HepG2 (cell line): ENCODE results near the gene ATP2B2. TPM values are rescaled to one million over a fixed set of nuclear protein-coding genes. Genes with fewer than 3 reads are reported as not detected.

Source experiments
- DNMT3B ChIP-seq: conservative IDR thresholded peaks from 2 replicates; pipeline ENCODE4 v1.6.1; 2016; ENCODE audit warnings: missing biosample characterization, control low read depth
- HHEX ChIP-seq: IDR thresholded peaks from 2 replicates; pipeline ENCODE4 v1.6.1; 2016; ENCODE audit warnings: control low read depth
- HMGA1 ChIP-seq: sonication (generic); formaldehyde crosslinking; conservative IDR thresholded peaks from 2 replicates; pipeline ENCODE4 v1.4.0; 2020; ENCODE audit warnings: missing genetic modification reagents
- KDM1A ChIP-seq: IDR thresholded peaks from 2 replicates; pipeline ENCODE4 v1.6.1; 2016; ENCODE audit warnings: missing compliant biosample characterization
- KDM2A ChIP-seq: sonication (generic); formaldehyde crosslinking; IDR thresholded peaks from 2 replicates; pipeline ENCODE4 v1.4.0; 2020; ENCODE audit warnings: low read depth, missing genetic modification reagents, borderline replicate concordance
- KLF11 ChIP-seq: IDR thresholded peaks from 2 replicates; pipeline ENCODE4 v1.6.1; 2016; ENCODE audit warnings: missing compliant biosample characterization
- MIER2 ChIP-seq: IDR thresholded peaks from 2 replicates; pipeline ENCODE4 v1.6.1; 2016; ENCODE audit warnings: missing biosample characterization, missing genetic modification reagents
- PRMT3 ChIP-seq: sonication (generic); formaldehyde crosslinking; IDR thresholded peaks from 2 replicates; pipeline ENCODE4 v1.8.1; 2022; ENCODE audit warnings: low read depth, mild to moderate bottlenecking, moderate library complexity, missing genetic modification reagents, borderline replicate concordance
- RAD51 ChIP-seq: fragments of 450-650 bp; IDR thresholded peaks from 2 replicates; pipeline ENCODE4 v1.6.1; 2016; ENCODE audit warnings: borderline replicate concordance
- SAFB2 ChIP-seq: sonication (generic); formaldehyde crosslinking; IDR thresholded peaks from 2 replicates; pipeline ENCODE4 v1.5.1; 2020; ENCODE audit warnings: missing genetic modification reagents, low read depth, mild to moderate bottlenecking, borderline replicate concordance
- SMYD3 ChIP-seq: sonication (generic); formaldehyde crosslinking; IDR thresholded peaks from 2 replicates; pipeline ENCODE4 v1.8.1; 2023; ENCODE audit warnings: mild to moderate bottlenecking, missing genetic modification reagents
- SP2 ChIP-seq: sonication (generic); formaldehyde crosslinking; IDR thresholded peaks from 2 replicates; pipeline ENCODE4 v1.5.1; 2020; ENCODE audit warnings: mild to moderate bottlenecking, missing genetic modification reagents
- TAF15 ChIP-seq: fragments of 200-400 bp; formaldehyde crosslinking; IDR thresholded peaks from one replicate; pipeline ENCODE4 v1.6.1; 2018; ENCODE audit warnings: mild to moderate bottlenecking, low read depth, low read length; ENCODE audit not compliant: poor library complexity, severe bottlenecking
- ZFP36L1 ChIP-seq: sonication (generic); formaldehyde crosslinking; IDR thresholded peaks from 2 replicates; pipeline ENCODE4 v1.8.0; 2022; ENCODE audit warnings: mild to moderate bottlenecking, missing genetic modification reagents, moderate library complexity
- ZFP90 ChIP-seq: sonication (generic); formaldehyde crosslinking; IDR thresholded peaks from 2 replicates; pipeline ENCODE4 v1.8.0; 2022; ENCODE audit warnings: missing genetic modification reagents, mild to moderate bottlenecking, inconsistent platforms, borderline replicate concordance
- ZNF101 ChIP-seq: sonication (generic); formaldehyde crosslinking; IDR thresholded peaks from 2 replicates; pipeline ENCODE4 v1.4.0; 2020; ENCODE audit warnings: mild to moderate bottlenecking, low read depth, missing genetic modification reagents, borderline replicate concordance
- ZNF160 ChIP-seq: sonication (generic); formaldehyde crosslinking; IDR thresholded peaks from 2 replicates; pipeline ENCODE4 v1.8.0; 2022; ENCODE audit warnings: mild to moderate bottlenecking, inconsistent platforms, missing genetic modification reagents
- ZNF20 ChIP-seq: sonication (generic); formaldehyde crosslinking; IDR thresholded peaks from 2 replicates; pipeline ENCODE4 v1.4.0; 2020; ENCODE audit warnings: mild to moderate bottlenecking, moderate library complexity, missing genetic modification reagents
- polyA plus RNA-seq, 8 experiments: library from polyadenylated mRNA; depleted of rRNA in 3 of 8; stranded (reverse) in 7 of 8; unstranded in 1 of 8; fragments of >200 nt; fragmentation: Illumina TruSeq in 4 of 8; extraction: Trizol in 4 of 8; gene quantifications; 2 replicates each; pipeline versions ENCODE4 v1.2.1 to v1.2.3, GENCODE V29; 2011 to 2016; ENCODE audit warnings: low read depth in 4 of 8, missing spikeins in 1 of 8, mixed read lengths in 1 of 8; ENCODE audit not compliant: insufficient read depth in 1 of 8
- total RNA-seq, 5 experiments: library from RNA; depleted of rRNA; stranded (reverse); fragments of >200 nt; fragmentation: Illumina TruSeq; extraction: Trizol; gene quantifications; 2 replicates each; pipeline ENCODE4 v1.2.3, GENCODE V29; 2016; ENCODE audit warnings: low read depth in 1 of 5
- TF ChIP-seq, protein P1 (sequence below): sonication (generic); formaldehyde crosslinking; IDR thresholded peaks from 2 replicates; pipeline ENCODE4 v1.5.0; 2020; ENCODE audit warnings: missing genetic modification reagents
- TF ChIP-seq, protein P2 (sequence below): sonication (generic); formaldehyde crosslinking; IDR thresholded peaks from 2 replicates; pipeline ENCODE4 v1.8.0; 2022; ENCODE audit warnings: mild to moderate bottlenecking, missing genetic modification reagents, moderate library complexity
- TF ChIP-seq, protein P3 (sequence below): sonication (generic); formaldehyde crosslinking; IDR thresholded peaks from 2 replicates; pipeline ENCODE4 v1.5.1; 2020; ENCODE audit warnings: mild to moderate bottlenecking, missing genetic modification reagents, moderate library complexity
- TF ChIP-seq, protein P4 (sequence below): sonication (generic); formaldehyde crosslinking; IDR thresholded peaks from 2 replicates; pipeline ENCODE4 v1.4.0; 2020; ENCODE audit warnings: missing genetic modification reagents
- TF ChIP-seq, protein P5 (sequence below): IDR thresholded peaks from 2 replicates; pipeline ENCODE4 v1.6.1; 2012; ENCODE audit warnings: low read depth, low read length, improper control_type of control experiment

ATP2B2 gene
- total and polyA plus RNA-seq, 2 of the 13 experiments (the other 11 are each of a cell fraction or from before 2014, with no cell fraction given) = 1.5 to 2.3 TPM

DNA sequence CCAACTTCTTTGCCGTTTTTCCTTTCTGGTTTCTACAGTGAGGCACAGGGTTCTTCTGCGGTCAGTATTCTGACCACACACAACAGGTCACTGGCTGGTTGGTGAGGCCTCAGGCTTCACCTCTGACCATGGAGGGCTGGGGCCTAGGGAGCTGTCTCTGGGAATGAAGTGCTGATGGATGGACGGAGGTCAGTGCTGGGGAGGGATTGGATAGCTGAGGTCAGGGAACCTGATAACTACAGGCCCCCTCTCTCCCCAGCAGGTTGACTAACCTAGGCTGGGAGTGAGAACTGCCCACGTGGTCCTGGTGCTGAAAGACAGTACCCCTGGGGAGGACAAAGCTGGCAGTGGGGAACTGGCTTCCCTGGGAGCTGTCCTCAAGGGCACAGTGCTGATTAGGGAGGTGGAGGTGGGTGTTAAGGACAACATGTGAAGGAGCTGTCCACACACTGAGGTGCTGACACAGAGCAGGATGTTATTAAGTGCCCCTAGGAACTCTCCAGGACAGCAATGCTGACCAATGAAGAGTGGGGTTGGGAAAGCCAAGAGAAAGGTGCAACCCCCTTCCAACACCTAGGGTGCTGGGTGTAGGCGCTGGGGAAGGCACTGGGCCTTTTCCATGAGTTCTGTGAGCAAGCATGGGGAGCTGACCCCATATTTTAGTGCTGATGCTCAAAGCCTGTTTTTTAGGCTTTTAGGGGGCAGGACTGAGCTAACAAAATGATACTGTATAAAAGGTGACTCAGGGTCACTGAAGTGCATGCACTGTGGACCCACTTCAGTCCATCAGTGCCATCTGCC is 45.2 kb downstream of the ATP2B2 start (continued):
- TF ChIP-seq, protein P1, sequence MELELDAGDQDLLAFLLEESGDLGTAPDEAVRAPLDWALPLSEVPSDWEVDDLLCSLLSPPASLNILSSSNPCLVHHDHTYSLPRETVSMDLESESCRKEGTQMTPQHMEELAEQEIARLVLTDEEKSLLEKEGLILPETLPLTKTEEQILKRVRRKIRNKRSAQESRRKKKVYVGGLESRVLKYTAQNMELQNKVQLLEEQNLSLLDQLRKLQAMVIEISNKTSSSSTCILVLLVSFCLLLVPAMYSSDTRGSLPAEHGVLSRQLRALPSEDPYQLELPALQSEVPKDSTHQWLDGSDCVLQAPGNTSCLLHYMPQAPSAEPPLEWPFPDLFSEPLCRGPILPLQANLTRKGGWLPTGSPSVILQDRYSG (CRISPR knock-in tag) = peak; percentile 96
- peak; percentile 56; the same call in 1 of the 2 replicates for TF ChIP-seq SP2 (CRISPR knock-in tag)
- TF ChIP-seq ZNF101 (CRISPR knock-in tag) = no peak
- peak; percentile 63; the same call in 1 of the 2 replicates for TF ChIP-seq KDM2A (CRISPR knock-in tag)
- no peak for TF ChIP-seq ZNF20 (CRISPR knock-in tag)
- TF ChIP-seq, protein P2, sequence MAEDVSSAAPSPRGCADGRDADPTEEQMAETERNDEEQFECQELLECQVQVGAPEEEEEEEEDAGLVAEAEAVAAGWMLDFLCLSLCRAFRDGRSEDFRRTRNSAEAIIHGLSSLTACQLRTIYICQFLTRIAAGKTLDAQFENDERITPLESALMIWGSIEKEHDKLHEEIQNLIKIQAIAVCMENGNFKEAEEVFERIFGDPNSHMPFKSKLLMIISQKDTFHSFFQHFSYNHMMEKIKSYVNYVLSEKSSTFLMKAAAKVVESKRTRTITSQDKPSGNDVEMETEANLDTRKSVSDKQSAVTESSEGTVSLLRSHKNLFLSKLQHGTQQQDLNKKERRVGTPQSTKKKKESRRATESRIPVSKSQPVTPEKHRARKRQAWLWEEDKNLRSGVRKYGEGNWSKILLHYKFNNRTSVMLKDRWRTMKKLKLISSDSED (CRISPR knock-in tag) = no peak
- TF ChIP-seq TAF15 = no peak
- 0 out of 2 replicates have a peak, but pooled peaks have one; percentile 42 for TF ChIP-seq KDM1A (CRISPR knock-in tag)
- peak; percentile 81; the same call in 1 of the 2 replicates for TF ChIP-seq SMYD3
- TF ChIP-seq HHEX (CRISPR knock-in tag) = peak; percentile 76
- 0 out of 2 replicates have a peak, but pooled peaks have one; percentile 38 for TF ChIP-seq PRMT3 (CRISPR knock-in tag)
- peak; percentile 99 for TF ChIP-seq DNMT3B (CRISPR knock-in tag)
- no peak for TF ChIP-seq RAD51
- TF ChIP-seq, protein P3, sequence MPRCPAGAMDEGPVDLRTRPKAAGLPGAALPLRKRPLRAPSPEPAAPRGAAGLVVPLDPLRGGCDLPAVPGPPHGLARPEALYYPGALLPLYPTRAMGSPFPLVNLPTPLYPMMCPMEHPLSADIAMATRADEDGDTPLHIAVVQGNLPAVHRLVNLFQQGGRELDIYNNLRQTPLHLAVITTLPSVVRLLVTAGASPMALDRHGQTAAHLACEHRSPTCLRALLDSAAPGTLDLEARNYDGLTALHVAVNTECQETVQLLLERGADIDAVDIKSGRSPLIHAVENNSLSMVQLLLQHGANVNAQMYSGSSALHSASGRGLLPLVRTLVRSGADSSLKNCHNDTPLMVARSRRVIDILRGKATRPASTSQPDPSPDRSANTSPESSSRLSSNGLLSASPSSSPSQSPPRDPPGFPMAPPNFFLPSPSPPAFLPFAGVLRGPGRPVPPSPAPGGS (CRISPR knock-in tag) = peak; percentile 98
- TF ChIP-seq ZFP36L1 (CRISPR knock-in tag) = peak; percentile 97
- TF ChIP-seq HMGA1 (CRISPR knock-in tag) = no peak
- peak; percentile 80; the same call in 1 of the 2 replicates for TF ChIP-seq SAFB2 (CRISPR knock-in tag)
- TF ChIP-seq MIER2 (CRISPR knock-in tag) = peak; percentile 100
- TF ChIP-seq, protein P4, sequence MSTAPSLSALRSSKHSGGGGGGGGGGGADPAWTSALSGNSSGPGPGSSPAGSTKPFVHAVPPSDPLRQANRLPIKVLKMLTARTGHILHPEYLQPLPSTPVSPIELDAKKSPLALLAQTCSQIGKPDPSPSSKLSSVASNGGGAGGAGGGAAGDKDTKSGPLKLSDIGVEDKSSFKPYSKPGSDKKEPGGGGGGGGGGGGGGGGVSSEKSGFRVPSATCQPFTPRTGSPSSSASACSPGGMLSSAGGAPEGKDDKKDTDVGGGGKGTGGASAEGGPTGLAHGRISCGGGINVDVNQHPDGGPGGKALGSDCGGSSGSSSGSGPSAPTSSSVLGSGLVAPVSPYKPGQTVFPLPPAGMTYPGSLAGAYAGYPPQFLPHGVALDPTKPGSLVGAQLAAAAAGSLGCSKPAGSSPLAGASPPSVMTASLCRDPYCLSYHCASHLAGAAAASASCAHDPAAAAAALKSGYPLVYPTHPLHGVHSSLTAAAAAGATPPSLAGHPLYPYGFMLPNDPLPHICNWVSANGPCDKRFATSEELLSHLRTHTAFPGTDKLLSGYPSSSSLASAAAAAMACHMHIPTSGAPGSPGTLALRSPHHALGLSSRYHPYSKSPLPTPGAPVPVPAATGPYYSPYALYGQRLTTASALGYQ (CRISPR knock-in tag) = 0 out of 2 replicates have a peak, but pooled peaks have one; percentile 57
- peak; percentile 96 for TF ChIP-seq ZFP90
- TF ChIP-seq KLF11 = peak; percentile 99
- TF ChIP-seq, protein P5, sequence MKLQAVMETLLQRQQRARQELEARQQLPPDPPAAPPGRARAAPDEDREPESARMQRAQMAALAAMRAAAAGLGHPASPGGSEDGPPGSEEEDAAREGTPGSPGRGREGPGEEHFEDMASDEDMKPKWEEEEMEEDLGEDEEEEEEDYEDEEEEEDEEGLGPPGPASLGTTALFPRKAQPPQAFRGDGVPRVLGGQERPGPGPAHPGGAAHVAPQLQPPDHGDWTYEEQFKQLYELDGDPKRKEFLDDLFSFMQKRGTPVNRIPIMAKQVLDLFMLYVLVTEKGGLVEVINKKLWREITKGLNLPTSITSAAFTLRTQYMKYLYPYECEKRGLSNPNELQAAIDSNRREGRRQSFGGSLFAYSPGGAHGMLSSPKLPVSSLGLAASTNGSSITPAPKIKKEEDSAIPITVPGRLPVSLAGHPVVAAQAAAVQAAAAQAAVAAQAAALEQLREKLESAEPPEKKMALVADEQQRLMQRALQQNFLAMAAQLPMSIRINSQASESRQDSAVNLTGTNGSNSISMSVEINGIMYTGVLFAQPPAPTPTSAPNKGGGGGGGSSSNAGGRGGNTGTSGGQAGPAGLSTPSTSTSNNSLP = 0 out of 2 replicates have a peak, but pooled peaks have one; percentile 29
- TF ChIP-seq ZNF160 = peak; percentile 96
